Naive thymus-derived CD8-positive, alpha-beta T cell (primary cell): Measurements from ENCODE around the gene DCUN1D2. TPM values are rescaled to one million over a fixed set of nuclear protein-coding genes. Genes with fewer than 3 reads are reported as not detected.
"Not testable (repeated sequence)": the region's sequence is repeated elsewhere in the genome, so short reads cannot be mapped to it uniquely, and the experiment has no call there.

Source experiments
- ATAC-seq, 2 donors: fragments of 150-1000 bp; cut with Tn5 transposase in 1 of 2; sonication (Bioruptor Pico), chemical (Tn5 transposase) in 1 of 2; 1 replicate in 1 of 2; 2 replicates in 1 of 2; pipeline ENCODE4 v1.10.0; 2021; ENCODE audit warnings: mild to moderate bottlenecking in 2 of 2, moderate library complexity in 2 of 2
- POLR2A ChIA-PET: fragments of 350-600 bp; sonication (Branson Sonifier 250); formaldehyde crosslinking; loops from one replicate; lab custom pipeline; 2021; ENCODE audit warnings: antibody characterized with exemption; lab: Charles Lee
- DNase-seq, 10 donors: peaks; one replicate each; pipeline versions ENCODE4 v3.0.0 to v3.0.0-alpha.2; 2020 to 2022
- H3K27ac Mint-ChIP-seq, 10 donors: one replicate each; pipeline ENCODE4 v1.8.0; 2020 to 2022; ENCODE audit warnings: mild to moderate bottlenecking in 10 of 10, mixed read lengths in 10 of 10, moderate library complexity in 4 of 10, inconsistent platforms in 1 of 10
- H3K27me3 Mint-ChIP-seq, 5 donors: one replicate each; pipeline ENCODE4 v1.8.0; 2021 to 2022; ENCODE audit warnings: mixed read lengths in 5 of 5
- H3K36me3 Mint-ChIP-seq, 3 donors: one replicate each; pipeline ENCODE4 v1.8.0; 2020 to 2022; ENCODE audit warnings: mixed read lengths in 3 of 3, mild to moderate bottlenecking in 2 of 3, inconsistent platforms in 1 of 3
- H3K4me1 Mint-ChIP-seq, 4 donors: one replicate each; pipeline ENCODE4 v1.8.0; 2021 to 2022; ENCODE audit warnings: mixed read lengths in 4 of 4
- H3K4me3 Mint-ChIP-seq, 10 donors: one replicate each; pipeline ENCODE4 v1.8.0; 2020 to 2022; ENCODE audit warnings: mild to moderate bottlenecking in 10 of 10, mixed read lengths in 10 of 10, moderate library complexity in 6 of 10, inconsistent platforms in 1 of 10
- H3K9me3 Mint-ChIP-seq, 9 donors: one replicate each; pipeline ENCODE4 v1.8.0; 2020 to 2022; ENCODE audit warnings: mixed read lengths in 9 of 9, mild to moderate bottlenecking in 3 of 9, inconsistent platforms in 1 of 9, moderate library complexity in 1 of 9
- polyA plus RNA-seq, 3 donors: library from polyadenylated mRNA; unstranded; fragments of 300-500 nt; fragmentation: Illumina TruSeq; gene quantifications; one replicate each; pipeline ENCODE4 v1.2.3, GENCODE V29; 2021
- total RNA-seq, 8 experiments: library from RNA in 2 of 8; stranded (reverse) in 2 of 8; gene quantifications; one replicate each; pipeline ENCODE4 v1.2.3 and lab custom pipeline; 2021 to 2026

The DCUN1D2 gene
- total and polyA plus RNA-seq, 5 experiments from 2014 or later: 4.8 to 37.5 (median 11.4) TPM

DNA sequence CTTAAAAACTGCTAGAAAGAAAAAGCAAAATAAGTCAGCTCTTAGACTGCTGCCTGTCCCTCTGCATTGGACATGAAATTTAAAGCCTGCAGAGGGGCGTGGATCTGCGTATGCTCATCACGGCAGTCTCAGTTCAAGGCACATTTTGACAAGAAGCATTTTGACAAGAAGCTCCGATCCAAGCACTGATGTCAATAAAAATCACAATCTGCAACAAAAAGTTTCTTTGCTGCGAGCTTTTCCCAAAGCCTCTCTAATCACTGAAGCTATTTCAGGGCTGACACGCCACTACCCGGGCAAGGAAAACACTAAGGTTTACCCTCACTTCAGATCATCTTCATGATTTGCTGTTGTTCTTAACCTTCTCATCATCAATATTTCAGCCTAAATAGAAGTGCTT, 7.4 kb downstream of the DCUN1D2 start:
- H3K36me3 Mint-ChIP-seq: peaks cover 5 to 36% (median 18%) of the 10 kb centered on the region in 3 donors
- H3K9me3 Mint-ChIP-seq: no peaks in the 10 kb centered on the region
- POLR2A ChIA-PET: interaction anchor here (0.6 kb wide), 1 partner anchor 62 kb away, joined by 3 read pairs; no protein-coding TSS in a partner anchor
- no peaks in the 10 kb centered on the region for H3K27me3 Mint-ChIP-seq
- no peak overlapping the region for H3K4me3 Mint-ChIP-seq
- H3K27ac Mint-ChIP-seq: no peak overlapping the region
- ATAC-seq (no peak), DNase-seq (no peak)
- peaks cover 16 to 28% (median 21%) of the 10 kb centered on the region in 4 donors for H3K4me1 Mint-ChIP-seq

DNA sequence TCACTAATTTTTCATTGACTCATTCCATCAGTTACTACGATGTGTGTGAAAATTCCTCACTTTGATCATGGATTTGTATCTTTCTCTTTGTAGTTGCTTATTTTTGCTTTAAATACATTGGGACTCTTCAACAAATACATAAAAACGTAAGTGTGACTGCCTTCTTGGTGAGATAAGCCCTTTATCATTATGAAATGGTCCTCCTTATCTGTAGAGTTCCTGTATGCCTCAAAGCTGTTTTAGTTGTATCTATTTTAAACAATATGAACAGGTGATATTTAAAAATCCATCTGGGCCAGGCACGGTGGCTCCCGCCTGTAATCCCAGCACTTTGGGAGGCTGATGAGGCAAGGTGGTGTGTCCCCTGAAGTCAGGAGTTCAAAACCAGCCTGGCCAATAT, 11.3 kb downstream of the DCUN1D2 start:
- ATAC-seq: no peak
- Mint-ChIP-seq H3K4me1 (peaks cover 0 to 9% (median 2%) of the 10 kb centered on the region in 4 donors), H3K4me3 (no peak overlapping the region), H3K36me3 (peaks cover 16 to 70% (median 38%) of the 10 kb centered on the region in 3 donors), H3K27ac (no peak overlapping the region), H3K27me3 (no peaks in the 10 kb centered on the region), H3K9me3 (peaks cover 0 to 2% (median 0%) of the 10 kb centered on the region in 9 donors)
- no peak for DNase-seq
- POLR2A ChIA-PET: no interaction called here

DNA sequence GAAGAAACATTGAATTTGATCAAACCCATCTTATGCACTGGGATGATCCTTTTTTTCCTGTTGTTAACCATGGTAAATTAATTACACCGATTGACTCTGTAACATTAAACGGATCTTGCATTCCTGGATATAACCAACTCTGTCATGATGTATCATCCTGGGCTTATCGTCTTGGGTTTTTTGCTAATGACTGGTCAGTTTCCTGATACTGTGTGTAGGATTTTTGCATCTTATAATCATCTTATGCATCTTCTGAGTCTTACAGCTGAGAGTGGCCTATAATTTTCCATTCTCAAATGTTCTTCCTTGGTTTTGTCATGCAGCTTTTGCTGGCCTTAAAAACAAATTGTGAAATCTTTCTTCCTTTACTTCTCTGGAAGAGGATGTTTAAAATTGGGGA, 12.8 kb downstream of the DCUN1D2 start:
- Mint-ChIP-seq H3K9me3 (peaks cover 0 to 2% (median 0%) of the 10 kb centered on the region in 9 donors), H3K4me3 (no peak overlapping the region), H3K27ac (no peak overlapping the region), H3K4me1 (peaks cover 0 to 3% (median 0%) of the 10 kb centered on the region in 4 donors), H3K27me3 (no peaks in the 10 kb centered on the region), H3K36me3 (peaks cover 16 to 77% (median 38%) of the 10 kb centered on the region in 3 donors)
- no peak for ATAC-seq
- DNase-seq: no peak
- POLR2A ChIA-PET: no interaction called here

DNA sequence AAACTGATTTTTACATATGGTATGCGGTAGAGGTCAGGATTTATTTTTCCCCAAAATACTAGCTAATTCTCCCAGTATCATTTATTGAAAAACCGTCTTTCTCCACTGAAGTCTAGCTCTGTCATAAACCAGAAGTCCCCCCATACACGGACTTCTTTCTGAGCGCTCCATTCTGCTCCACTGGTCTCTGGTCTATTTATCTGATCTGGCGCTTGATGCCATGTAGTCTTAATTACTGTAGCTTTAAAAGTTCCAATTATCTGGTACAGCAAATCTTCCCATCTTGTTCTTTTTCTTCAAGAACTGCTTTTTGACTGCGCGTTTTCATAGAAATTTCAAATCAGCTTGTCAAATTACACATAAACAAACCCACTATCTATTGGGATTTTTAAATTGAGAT, 13.7 kb downstream of the DCUN1D2 start:
- H3K9me3 Mint-ChIP-seq: peaks cover 0 to 2% (median 0%) of the 10 kb centered on the region in 9 donors
- ATAC-seq (no peak), DNase-seq (no peak)
- no peaks in the 10 kb centered on the region for H3K27me3 Mint-ChIP-seq
- no peak overlapping the region for H3K27ac Mint-ChIP-seq
- peaks cover 16 to 75% (median 38%) of the 10 kb centered on the region in 3 donors for H3K36me3 Mint-ChIP-seq
- no peaks in the 10 kb centered on the region for H3K4me1 Mint-ChIP-seq
- no peak overlapping the region for H3K4me3 Mint-ChIP-seq
- POLR2A ChIA-PET: no interaction called here

DNA sequence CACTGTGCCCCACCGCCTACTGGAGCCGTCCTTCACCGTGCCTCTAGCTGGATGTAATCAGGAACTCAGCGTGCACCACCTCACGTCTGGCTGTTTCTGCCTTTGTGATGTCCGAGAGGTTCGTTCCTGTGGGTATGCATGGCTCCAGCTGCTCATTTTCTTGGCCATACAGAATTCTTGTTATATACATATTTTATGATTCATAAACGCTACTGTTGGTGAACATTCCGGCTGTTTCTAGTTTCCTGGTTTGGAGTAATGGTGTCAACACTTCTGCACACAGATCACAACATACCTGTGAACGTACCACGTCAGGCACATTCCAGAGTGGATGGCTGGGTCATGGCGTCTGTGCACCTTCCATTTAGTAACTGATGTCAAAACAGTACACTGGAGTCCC, 14.6 kb downstream of the DCUN1D2 start:
- DNase-seq (no peak), ATAC-seq (no peak)
- Mint-ChIP-seq H3K9me3 (peaks cover 0 to 2% (median 0%) of the 10 kb centered on the region in 9 donors), H3K4me3 (no peak overlapping the region), H3K27me3 (no peaks in the 10 kb centered on the region), H3K27ac (peak overlapping the region in 1 of 10 donors; percentile 45), H3K36me3 (peaks cover 23 to 83% (median 41%) of the 10 kb centered on the region in 3 donors), H3K4me1 (peaks cover 0 to 3% (median 0%) of the 10 kb centered on the region in 4 donors)
- POLR2A ChIA-PET: no interaction called here

DNA sequence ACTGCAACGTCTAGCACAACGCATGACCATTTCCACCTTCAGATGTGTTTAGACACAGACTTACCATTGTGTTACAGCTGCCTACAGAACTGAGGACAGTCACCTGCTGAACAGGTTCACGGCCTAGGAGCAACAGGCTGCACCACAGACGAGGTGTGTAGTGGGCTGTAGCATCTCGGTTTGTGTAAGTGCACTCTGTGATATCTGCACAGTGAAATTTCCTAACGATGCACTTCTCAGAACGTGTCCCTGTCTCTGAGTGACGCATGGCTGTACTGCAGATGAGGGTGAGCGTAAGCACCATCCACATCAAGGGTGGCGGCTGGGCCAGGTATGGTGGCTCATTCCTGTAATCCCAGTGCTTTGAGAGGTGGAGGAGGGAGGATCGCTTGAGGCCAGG, 15.2 kb downstream of the DCUN1D2 start:
- peaks cover 23 to 84% (median 41%) of the 10 kb centered on the region in 3 donors for H3K36me3 Mint-ChIP-seq
- no peaks in the 10 kb centered on the region for H3K27me3 Mint-ChIP-seq
- DNase-seq (no peak), ATAC-seq (no peak)
- H3K9me3 Mint-ChIP-seq: peaks cover 0 to 2% (median 0%) of the 10 kb centered on the region in 9 donors
- H3K4me1 Mint-ChIP-seq: peaks cover 0 to 3% (median 0%) of the 10 kb centered on the region in 4 donors
- H3K27ac Mint-ChIP-seq: no peak overlapping the region
- no peak overlapping the region for H3K4me3 Mint-ChIP-seq
- POLR2A ChIA-PET: no interaction called here

DNA sequence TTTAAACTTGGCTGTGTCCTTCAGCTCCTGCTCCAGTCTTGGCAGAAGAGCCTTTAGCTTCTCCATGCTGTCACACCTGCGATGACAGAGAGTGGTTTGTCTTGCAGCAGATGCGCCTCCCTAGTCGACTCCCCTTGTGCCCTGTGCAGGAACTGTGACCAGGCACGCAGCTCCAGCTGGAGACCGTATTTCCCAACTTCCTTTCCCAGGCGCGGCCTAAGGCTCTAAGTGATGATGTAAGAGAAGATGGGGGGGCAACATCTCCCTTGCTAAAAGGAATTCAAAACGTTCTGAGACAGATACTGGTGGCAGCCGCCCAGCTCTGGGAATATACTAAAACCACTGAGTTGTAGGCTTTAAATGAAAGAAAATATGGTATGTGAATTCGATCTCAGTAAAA, 16.3 kb downstream of the DCUN1D2 start:
- no peak for DNase-seq
- no peak for ATAC-seq
- Mint-ChIP-seq H3K4me3 (no peak overlapping the region), H3K27ac (no peak overlapping the region), H3K36me3 (peaks cover 23 to 80% (median 38%) of the 10 kb centered on the region in 3 donors), H3K27me3 (no peaks in the 10 kb centered on the region), H3K9me3 (peaks cover 0 to 2% (median 0%) of the 10 kb centered on the region in 9 donors), H3K4me1 (peaks cover 0 to 3% (median 0%) of the 10 kb centered on the region in 4 donors)
- POLR2A ChIA-PET: no interaction called here

DNA sequence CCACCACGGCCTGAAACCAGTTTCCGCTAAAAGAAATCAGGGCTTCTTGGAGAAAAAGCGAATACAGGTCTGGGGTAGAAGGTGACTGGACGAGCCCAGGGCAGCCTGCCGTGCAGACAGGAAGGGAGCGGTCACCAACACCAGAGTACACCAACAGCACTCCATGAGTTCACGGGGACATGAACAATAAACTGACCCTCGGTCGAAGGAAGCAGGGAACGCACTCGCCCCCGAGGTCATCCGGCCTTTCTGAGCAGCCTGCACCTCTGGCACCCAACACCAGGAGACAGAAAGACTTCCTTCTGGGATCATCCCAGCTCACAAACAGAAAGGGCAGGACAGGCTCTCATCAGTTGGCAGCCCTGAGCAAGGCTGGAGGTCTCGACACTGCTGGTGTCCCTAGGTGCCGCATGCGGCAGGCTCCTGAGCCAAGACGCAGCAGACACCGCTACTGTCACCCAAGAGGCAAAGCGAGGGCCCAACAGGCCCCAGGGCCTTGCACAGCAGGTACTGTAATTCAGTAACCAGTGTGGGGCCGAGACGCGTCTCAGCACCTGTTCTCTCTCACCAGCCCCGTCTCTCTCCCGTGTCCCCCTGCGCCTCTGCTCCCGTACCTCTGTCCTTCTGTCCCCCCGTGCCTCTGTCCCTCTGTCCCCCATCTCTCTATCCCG, 18.0 kb downstream of the DCUN1D2 start:
- Mint-ChIP-seq H3K9me3 (peaks cover 0 to 4% (median 0%) of the 10 kb centered on the region in 9 donors), H3K4me3 (no peak overlapping the region), H3K4me1 (peaks cover 0 to 3% (median 0%) of the 10 kb centered on the region in 4 donors), H3K27me3 (no peaks in the 10 kb centered on the region), H3K27ac (peak overlapping the region in 1 of 10 donors; percentile 33), H3K36me3 (peaks cover 15 to 79% (median 23%) of the 10 kb centered on the region in 3 donors)
- no peak for DNase-seq
- ATAC-seq: no peak
- POLR2A ChIA-PET: no interaction called here

DNA sequence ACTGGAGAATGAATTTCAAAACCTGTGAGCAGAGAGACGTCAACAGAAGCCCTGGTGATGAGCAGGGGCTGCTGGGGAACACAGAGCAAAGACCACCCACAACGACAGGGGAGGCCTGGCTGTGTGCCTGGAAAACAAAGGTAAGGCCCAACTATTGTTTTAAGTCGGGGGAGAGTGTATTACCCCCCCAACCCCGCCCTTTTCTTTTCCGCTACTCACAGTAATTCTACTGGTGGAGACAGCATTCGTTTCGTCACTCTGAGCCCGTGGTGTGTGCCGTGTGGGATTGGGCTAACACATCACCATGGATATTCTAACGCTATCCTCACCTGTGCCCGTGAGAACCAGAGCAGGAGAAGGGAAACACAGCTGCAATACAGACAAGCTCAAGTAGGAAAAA, 18.7 kb downstream of the DCUN1D2 start:
- H3K4me3 Mint-ChIP-seq: no peak overlapping the region
- H3K9me3 Mint-ChIP-seq: peaks cover 0 to 4% (median 0%) of the 10 kb centered on the region in 9 donors
- POLR2A ChIA-PET: no interaction called here
- ATAC-seq (no peak), DNase-seq (no peak)
- H3K27me3 Mint-ChIP-seq: no peaks in the 10 kb centered on the region
- H3K36me3 Mint-ChIP-seq: peaks cover 12 to 79% (median 23%) of the 10 kb centered on the region in 3 donors
- peaks cover 0 to 3% (median 0%) of the 10 kb centered on the region in 4 donors for H3K4me1 Mint-ChIP-seq
- no peak overlapping the region for H3K27ac Mint-ChIP-seq

DNA sequence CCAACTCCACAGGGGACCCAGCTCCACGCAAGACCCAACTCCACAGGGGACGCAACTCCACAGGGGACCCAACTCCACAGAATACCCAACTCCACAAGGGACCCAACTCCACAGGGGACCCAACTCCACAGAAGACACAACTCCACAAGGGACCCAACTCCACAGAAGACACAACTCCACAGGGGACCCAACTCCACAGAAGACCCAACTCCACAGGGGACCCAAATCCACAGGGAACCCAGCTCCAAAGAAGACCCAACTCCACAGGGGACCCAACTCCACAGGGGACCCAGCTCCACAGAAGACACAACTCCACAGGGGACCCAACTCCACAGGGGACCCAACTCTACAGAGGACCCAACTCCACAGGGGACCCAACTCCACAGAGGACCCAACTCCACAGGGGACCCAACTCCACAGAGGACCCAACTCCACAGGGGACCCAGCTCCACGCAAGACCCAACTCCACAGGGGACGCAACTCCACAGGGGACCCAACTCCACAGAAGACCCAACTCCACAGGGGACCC, 19.8 kb downstream of the DCUN1D2 start:
- not testable (repeated sequence) for H3K27me3 Mint-ChIP-seq, H3K9me3 Mint-ChIP-seq
- H3K36me3 Mint-ChIP-seq: peaks cover 7 to 75% (median 18%) of the 10 kb centered on the region in 3 donors

DNA sequence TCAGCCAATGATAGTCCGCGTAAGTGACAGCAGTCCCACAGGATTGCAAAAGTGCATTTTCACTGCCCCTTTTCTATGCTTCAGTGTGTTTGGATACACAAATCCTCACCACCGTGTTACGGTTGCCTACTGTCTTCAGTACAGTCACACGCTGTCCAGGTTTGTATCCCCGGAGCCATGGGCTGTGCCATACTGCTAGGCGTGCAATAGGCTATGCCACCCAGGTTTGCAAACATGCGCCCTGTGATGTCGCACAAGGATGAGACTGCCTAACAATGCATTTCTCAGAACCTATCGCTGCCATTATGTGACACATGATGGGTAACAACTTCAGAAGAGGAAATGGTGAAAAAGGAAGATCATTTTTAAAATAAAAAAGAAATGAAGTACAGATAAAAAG, 20.4 kb downstream of the DCUN1D2 start:
- Mint-ChIP-seq H3K4me3 (no peak overlapping the region), H3K27ac (no peak overlapping the region), H3K4me1 (peaks cover 0 to 5% (median 3%) of the 10 kb centered on the region in 4 donors), H3K9me3 (peaks cover 0 to 1% (median 0%) of the 10 kb centered on the region in 9 donors), H3K36me3 (peaks cover 7 to 68% (median 15%) of the 10 kb centered on the region in 3 donors), H3K27me3 (no peaks in the 10 kb centered on the region)
- DNase-seq (no peak), ATAC-seq (no peak)
- POLR2A ChIA-PET: no interaction called here

More for the DNA sequence above, 19.8 kb downstream of the DCUN1D2 start:
- H3K4me1 Mint-ChIP-seq, H3K4me3 Mint-ChIP-seq, ATAC-seq, POLR2A ChIA-PET, DNase-seq: not testable (repeated sequence)
- H3K27ac Mint-ChIP-seq: peak overlapping the region in 1 of 10 donors; percentile 7

DNA sequence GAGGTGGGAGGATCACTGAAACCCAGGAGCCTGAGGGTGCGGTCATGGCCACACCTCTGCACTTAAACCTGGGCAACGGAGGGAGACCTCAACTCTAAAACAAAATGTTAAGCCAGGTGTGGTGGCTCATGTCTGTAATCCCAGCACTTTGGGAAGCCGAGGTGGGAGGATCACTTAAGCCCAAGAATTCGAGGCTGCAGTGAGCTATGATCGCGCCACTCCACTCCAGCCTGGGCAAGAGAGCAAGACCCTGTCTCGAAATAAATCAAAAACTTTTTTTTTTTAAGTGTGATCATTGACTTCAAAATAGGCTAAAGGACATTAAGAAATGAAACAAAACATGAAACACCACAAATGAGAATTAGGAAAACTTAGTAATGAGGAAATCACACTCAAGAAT, 20.9 kb downstream of the DCUN1D2 start:
- H3K4me3 Mint-ChIP-seq: no peak overlapping the region
- POLR2A ChIA-PET: interaction anchor here (0.6 kb wide), 1 partner anchor 103 kb away, joined by 3 read pairs; no protein-coding TSS in a partner anchor
- no peak for DNase-seq
- H3K9me3 Mint-ChIP-seq: peaks cover 0 to 1% (median 0%) of the 10 kb centered on the region in 9 donors
- no peaks in the 10 kb centered on the region for H3K27me3 Mint-ChIP-seq
- H3K4me1 Mint-ChIP-seq: peaks cover 0 to 5% (median 3%) of the 10 kb centered on the region in 4 donors
- no peak overlapping the region for H3K27ac Mint-ChIP-seq
- ATAC-seq: no peak
- peaks cover 7 to 64% (median 11%) of the 10 kb centered on the region in 3 donors for H3K36me3 Mint-ChIP-seq
